Pancreas (tissue), 10 donors: ENCODE measurements around the gene PRRC2A. TPM values are rescaled to one million over a fixed set of nuclear protein-coding genes. Genes with fewer than 3 reads are reported as not detected.
A peak's percentile ranks its signal among the peaks of the same experiment; 100 is the strongest.

Experiments used
- ATAC-seq, 4 donors: fragments of 200-7000 bp; cut with Tn5 transposase; one replicate each; pipeline versions ENCODE4 v1.8.0 to v1.9.1; 2020; ENCODE audit warnings: mild to moderate bottlenecking in 4 of 4, moderate library complexity in 4 of 4
- DNase-seq, 6 donors: peaks; one replicate each; pipeline ENCODE4 v3.0.0-alpha.2; 2020
- FAIRE-seq: peaks from 2 replicates; lab custom pipeline; 2012; peaks lifted over from hg19 to GRCh38; lab: Jason Lieb, UNC
- H3K27ac ChIP-seq, 4 donors: fragments of 200-600 bp; sonication (generic); 1 replicate in 3 of 4; 2 replicates in 1 of 4; pipeline versions ENCODE4 v1.5.0 to v1.8.0; 2020
- H3K27me3 ChIP-seq, 4 donors: fragments of 200-600 bp; one replicate each; pipeline ENCODE4 v1.8.0; 2021
- H3K36me3 ChIP-seq, 3 donors: fragments of 200-600 bp; sonication (generic) in 1 of 3; one replicate each; pipeline versions ENCODE4 v1.5.0 to v1.8.0; 2020 to 2021
- H3K4me1 ChIP-seq, 3 donors: fragments of 200-600 bp; one replicate each; pipeline ENCODE4 v1.8.0; 2021
- H3K4me3 ChIP-seq, 4 donors: fragments of 200-600 bp; sonication (generic) in 2 of 4; one replicate each; pipeline versions ENCODE4 v1.5.0 to v1.8.0; 2020 to 2021
- H3K9me3 ChIP-seq, 4 donors: fragments of 200-600 bp; one replicate each; pipeline ENCODE4 v1.8.0; 2021
- CTCF ChIP-seq, 4 donors: fragments of 200-600 bp; sonication (generic) in 3 of 4; IDR thresholded peaks; one replicate each; pipeline versions ENCODE4 v1.5.0 to v1.8.0; 2021; ENCODE audit warnings: antibody characterized with exemption in 4 of 4
- WGBS, 2 donors: extraction: QIAGEN DNeasy Blood & Tissue Kit; methylation state at CpG; one replicate each; pipeline ENCODE4 v1.1.7; 2013; 5-methylcytosine and 5-hydroxymethylcytosine counted together
- intact Hi-C, 3 donors: fragments of 100-400 bp; cut with DNase I; formaldehyde crosslinking; loops; one replicate each; pipeline versions ENCODE4 v1.11.1 to v1.14.2; 2022
- polyA plus RNA-seq, 2 donors: library from polyadenylated mRNA; stranded (reverse); fragments of 200-250 nt; gene quantifications; one replicate each; pipeline ENCODE4 v1.2.3, GENCODE V29; 2013
- total RNA-seq, 6 donors: library from RNA; stranded (reverse); fragmentation: NEBNext Ultra II Directional in 4 of 6; extraction: Animal tissue kit (Norgen Biotek cat#: 25700) in 4 of 6; gene quantifications; one replicate each; pipeline versions ENCODE4 v1.2.1 to v1.2.4, GENCODE V29; 2021 to 2023
- donor health status: healthy with polysubstance abuse.
- donor health status: DM: no; HTN: no; CAD: no; lungs with moderate emphysema.
- donor health status: DM: no; HTN: no; CAD: no.
- donor health status: control.
- donor health status: control.
- donor health status: Bipolar disorder and iron deficiency.
- donor health status: DM: yes; HTN: yes; CAD: no.
- donor health status: DM: no; HTN: no; CAD: no.
- donor health status: DM: no; HTN: no; CAD: no.
- donor health status: DM: yes; HTN: yes; CAD: no.

Gene PRRC2A
- total and polyA plus RNA-seq, 8 donors: 45.3 to 144 (median 76.6) TPM

- ATAC-seq (peak; percentile 75 to 86 (median 82)), DNase-seq (peak in 5 of 6 donors; percentile 78 to 89 (median 85)), FAIRE-seq (peak; percentile 17)
- peak overlapping the region; percentile 41 to 78 (median 69) for H3K4me3 ChIP-seq
- 6 to 7% methylated on average over 37 of the region's 37 CpGs for WGBS, 2 donors
- peak overlapping the region; percentile 84 to 98 (median 96) for H3K27ac ChIP-seq
- no peaks in the 10 kb centered on the region for H3K27me3 ChIP-seq
- H3K4me1 ChIP-seq: peaks cover 4 to 18% (median 15%) of the 10 kb centered on the region in 3 donors
- no peaks in the 10 kb centered on the region for H3K9me3 ChIP-seq
- intact Hi-C loops: no loop called here
- H3K36me3 ChIP-seq: peaks cover 0 to 14% (median 5%) of the 10 kb centered on the region in 3 donors
- TF ChIP-seq CTCF (IDR thresholded peaks at IDR 0.05): no peak
Measured at GRCh38 chr6:31652925-31653724, 32.6 kb downstream of the PRRC2A start.

- Histone ChIP-seq H3K27ac (no peak overlapping the region), H3K36me3 (no peaks in the 10 kb centered on the region), H3K27me3 (no peaks in the 10 kb centered on the region), H3K9me3 (no peaks in the 10 kb centered on the region), H3K4me1 (peaks cover 16 to 32% (median 22%) of the 10 kb centered on the region in 3 donors), H3K4me3 (no peak overlapping the region)
- ATAC-seq: no peak
- no peak for FAIRE-seq
- no peak for TF ChIP-seq CTCF (IDR thresholded peaks at IDR 0.05)
- no peak for DNase-seq
- 86 to 89% methylated on average over 8 of the region's 8 CpGs for WGBS, 2 donors
- intact Hi-C loops: no loop called here
Measured at GRCh38 chr6:31654574-31655348, 34.2 kb downstream of the PRRC2A start.

DNA sequence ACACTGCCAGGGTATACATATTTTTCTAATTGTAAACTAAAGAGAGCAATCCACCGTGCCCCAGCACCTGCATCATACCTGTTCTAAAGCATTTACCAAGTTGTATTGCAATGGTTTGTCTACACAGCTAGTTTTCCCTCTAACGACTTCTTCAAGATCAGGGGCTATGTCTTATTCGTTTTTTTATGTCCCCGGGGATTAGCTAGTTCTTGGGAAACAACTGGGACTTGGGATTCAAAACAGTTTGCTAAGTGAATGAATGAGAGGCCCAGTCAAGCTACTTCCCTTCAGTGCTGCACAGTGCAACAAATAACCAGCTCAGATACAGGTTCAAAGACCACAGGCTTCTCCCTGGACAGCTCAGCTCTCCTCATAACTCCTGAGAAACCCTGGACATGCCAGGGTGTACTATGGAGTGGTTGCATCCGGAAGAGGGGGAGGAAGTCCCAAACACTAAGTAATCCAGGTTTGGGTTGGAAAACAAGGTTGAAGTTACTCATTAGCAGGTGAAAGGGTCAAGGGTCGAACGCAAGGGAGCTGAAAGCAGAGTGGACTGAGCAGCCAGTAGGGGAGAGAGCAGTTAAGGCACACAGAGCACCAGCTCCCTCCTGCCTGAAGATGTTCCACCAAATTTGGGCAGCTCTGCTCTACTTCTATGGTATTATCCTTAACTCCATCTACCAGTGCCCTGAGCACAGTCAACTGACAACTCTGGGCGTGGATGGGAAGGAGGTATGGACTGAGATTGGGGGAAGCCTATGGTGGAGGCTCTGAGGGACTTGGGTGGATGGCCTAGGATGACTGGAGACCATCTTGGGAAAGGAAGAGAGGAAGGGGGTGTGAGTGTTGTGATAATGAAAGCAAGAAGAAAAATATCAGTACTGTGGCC, 35.1 kb downstream of the PRRC2A start, which contains the start of gene APOM:
APOM (plus strand) TSS at position 546 of the 889 bp plus-strand sequence; CDS start at position 619, 73 bp downstream.
- WGBS, 2 donors: 51 to 56% methylated on average over 8 of the region's 8 CpGs
- Histone ChIP-seq H3K36me3 (no peaks in the 10 kb centered on the region), H3K9me3 (no peaks in the 10 kb centered on the region), H3K4me3 (no peak within 1 kb of the TSS), H3K27me3 (no peaks in the 10 kb centered on the region), H3K27ac (no peak within 1 kb of the TSS), H3K4me1 (peaks cover 14 to 29% (median 16%) of the 10 kb centered on the region in 3 donors)
- no peak for TF ChIP-seq CTCF (IDR thresholded peaks at IDR 0.05)
- DNase-seq (no peak), ATAC-seq (no peak), FAIRE-seq (no peak)
- intact Hi-C loops: no loop called here

DNA sequence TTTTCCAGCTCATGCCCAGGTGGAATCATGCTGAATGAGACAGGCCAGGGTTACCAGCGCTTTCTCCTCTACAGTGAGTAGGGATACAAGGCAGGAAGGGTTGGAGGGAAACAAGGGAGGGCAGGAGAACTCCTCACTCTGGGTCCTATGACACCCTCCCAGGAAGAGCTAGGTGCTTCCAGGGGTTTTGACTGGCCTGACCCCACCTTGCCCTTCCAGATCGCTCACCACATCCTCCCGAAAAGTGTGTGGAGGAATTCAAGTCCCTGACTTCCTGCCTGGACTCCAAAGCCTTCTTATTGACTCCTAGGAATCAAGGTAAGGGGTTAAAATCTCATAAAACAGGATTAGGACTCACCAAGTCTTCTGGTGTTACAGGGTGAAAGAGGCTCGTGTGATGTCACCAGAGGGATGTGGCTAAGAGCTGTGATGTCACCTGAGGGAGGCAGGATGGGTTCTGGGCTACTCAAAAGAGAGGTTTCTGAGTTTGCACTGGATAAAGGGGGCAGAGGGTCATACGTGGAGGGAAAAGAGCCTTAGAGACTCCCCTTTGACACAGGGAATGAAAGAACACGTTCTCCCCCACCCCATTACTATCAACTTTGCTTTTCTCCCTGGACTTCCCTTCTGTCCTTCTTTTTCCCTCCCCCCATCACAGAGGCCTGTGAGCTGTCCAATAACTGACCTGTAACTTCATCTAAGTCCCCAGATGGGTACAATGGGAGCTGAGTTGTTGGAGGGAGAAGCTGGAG, 37.1 kb downstream of the PRRC2A start:
- Histone ChIP-seq H3K27me3 (no peaks in the 10 kb centered on the region), H3K4me1 (peaks cover 6 to 22% (median 16%) of the 10 kb centered on the region in 3 donors), H3K36me3 (no peaks in the 10 kb centered on the region), H3K27ac (no peak overlapping the region), H3K9me3 (no peaks in the 10 kb centered on the region), H3K4me3 (no peak overlapping the region)
- DNase-seq: no peak
- 76 to 84% methylated on average over 6 of the region's 6 CpGs for WGBS, 2 donors
- no peak for FAIRE-seq
- intact Hi-C loops: no loop called here
- no peak for TF ChIP-seq CTCF (IDR thresholded peaks at IDR 0.05)
- no peak for ATAC-seq
